Chondrocyte (in vitro differentiated cells): ENCODE measurements around the gene FER. TPM values are rescaled to one million over a fixed set of nuclear protein-coding genes. Genes with fewer than 3 reads are reported as not detected.

Experiments used
- DNase-seq: peaks from one replicate; pipeline ENCODE4 v3.0.0; 2021; ENCODE audit warnings: mixed read lengths, low spot score
- H3K27ac Mint-ChIP-seq: one replicate; pipeline ENCODE4 v1.8.0; 2021; ENCODE audit warnings: mild to moderate bottlenecking, moderate library complexity, mixed read lengths; ENCODE audit not compliant: unreplicated experiment
- H3K27me3 Mint-ChIP-seq: 2 replicates; pipeline ENCODE4 v1.8.0; 2021; ENCODE audit warnings: low read depth, mixed read lengths
- H3K36me3 Mint-ChIP-seq: 2 replicates; pipeline ENCODE4 v1.8.0; 2021; ENCODE audit warnings: low read depth, mixed read lengths
- H3K4me1 Mint-ChIP-seq: 2 replicates; pipeline ENCODE4 v1.8.0; 2021; ENCODE audit warnings: low read depth, mild to moderate bottlenecking, mixed read lengths
- H3K4me3 Mint-ChIP-seq: one replicate; pipeline ENCODE4 v1.8.0; 2021; ENCODE audit warnings: mild to moderate bottlenecking, moderate library complexity, mixed read lengths; ENCODE audit not compliant: unreplicated experiment
- H3K9me3 Mint-ChIP-seq: 2 replicates; pipeline ENCODE4 v1.8.0; 2021; ENCODE audit warnings: low read depth, mixed read lengths
- total RNA-seq: library from RNA; stranded (reverse); gene quantifications from 3 replicates; pipeline ENCODE4 v1.2.1, GENCODE V29; 2021
- TF ChIP-seq, protein P1 (sequence below): fragments of 200-600 bp; sonication (generic); IDR thresholded peaks from 2 replicates; pipeline ENCODE4 v1.5.0; 2021; ENCODE audit warnings: antibody characterized with exemption, mild to moderate bottlenecking, moderate library complexity

The FER gene
- total RNA-seq, 1 donor from 2014 or later = 23.5 TPM

DNA sequence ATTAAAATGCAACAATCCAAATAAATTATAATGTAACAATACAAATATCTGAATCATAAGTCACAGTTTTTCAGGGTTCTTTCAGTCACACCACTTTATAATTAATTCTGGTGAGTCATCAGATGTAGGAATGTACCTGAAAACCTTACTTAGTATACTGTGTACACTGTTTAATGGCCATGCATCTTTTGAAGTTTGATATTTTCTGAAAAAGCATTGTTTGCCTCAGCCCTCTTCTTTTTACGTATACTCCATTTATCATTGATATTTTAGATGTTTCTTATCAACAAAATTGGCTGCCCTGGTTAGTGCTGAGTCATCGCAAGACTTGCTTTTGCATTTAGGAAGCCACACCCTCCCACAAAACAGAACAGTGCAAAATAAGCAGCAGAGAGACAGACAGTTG, 443.5 kb downstream of the FER start:
- Mint-ChIP-seq H3K36me3 (peaks cover 4% of the 10 kb centered on the region), H3K27ac (no peak overlapping the region), H3K4me3 (no peak overlapping the region), H3K27me3 (no peaks in the 10 kb centered on the region), H3K4me1 (peaks cover 18% of the 10 kb centered on the region), H3K9me3 (no peaks in the 10 kb centered on the region)
- no peak for DNase-seq
- TF ChIP-seq, protein P1, sequence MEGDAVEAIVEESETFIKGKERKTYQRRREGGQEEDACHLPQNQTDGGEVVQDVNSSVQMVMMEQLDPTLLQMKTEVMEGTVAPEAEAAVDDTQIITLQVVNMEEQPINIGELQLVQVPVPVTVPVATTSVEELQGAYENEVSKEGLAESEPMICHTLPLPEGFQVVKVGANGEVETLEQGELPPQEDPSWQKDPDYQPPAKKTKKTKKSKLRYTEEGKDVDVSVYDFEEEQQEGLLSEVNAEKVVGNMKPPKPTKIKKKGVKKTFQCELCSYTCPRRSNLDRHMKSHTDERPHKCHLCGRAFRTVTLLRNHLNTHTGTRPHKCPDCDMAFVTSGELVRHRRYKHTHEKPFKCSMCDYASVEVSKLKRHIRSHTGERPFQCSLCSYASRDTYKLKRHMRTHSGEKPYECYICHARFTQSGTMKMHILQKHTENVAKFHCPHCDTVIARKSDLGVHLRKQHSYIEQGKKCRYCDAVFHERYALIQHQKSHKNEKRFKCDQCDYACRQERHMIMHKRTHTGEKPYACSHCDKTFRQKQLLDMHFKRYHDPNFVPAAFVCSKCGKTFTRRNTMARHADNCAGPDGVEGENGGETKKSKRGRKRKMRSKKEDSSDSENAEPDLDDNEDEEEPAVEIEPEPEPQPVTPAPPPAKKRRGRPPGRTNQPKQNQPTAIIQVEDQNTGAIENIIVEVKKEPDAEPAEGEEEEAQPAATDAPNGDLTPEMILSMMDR = no peak

DNA sequence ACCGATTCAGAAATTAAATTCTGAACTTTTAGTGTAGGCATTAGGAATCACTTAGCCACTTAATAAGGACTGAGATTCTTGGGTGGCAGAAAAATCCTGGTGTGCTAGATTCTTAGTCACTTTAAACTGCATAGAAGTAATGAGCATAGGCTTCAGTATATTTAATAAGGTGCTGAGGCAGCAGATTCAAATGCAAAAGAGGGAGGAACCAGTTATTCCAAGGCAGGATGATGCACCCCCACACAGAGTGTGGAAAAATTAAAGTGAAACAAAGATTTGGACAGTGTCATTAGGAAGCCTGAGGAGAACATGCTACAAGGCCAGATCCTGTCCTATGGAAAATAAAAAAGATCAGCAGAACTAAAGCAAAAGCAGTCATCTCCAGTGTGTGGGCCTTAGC, 444.3 kb downstream of the FER start:
- Mint-ChIP-seq H3K9me3 (no peaks in the 10 kb centered on the region), H3K27ac (no peak overlapping the region), H3K27me3 (no peaks in the 10 kb centered on the region), H3K4me3 (no peak overlapping the region), H3K4me1 (peaks cover 18% of the 10 kb centered on the region), H3K36me3 (peaks cover 4% of the 10 kb centered on the region)
- TF ChIP-seq, protein P1 = no peak
- DNase-seq = no peak

DNA sequence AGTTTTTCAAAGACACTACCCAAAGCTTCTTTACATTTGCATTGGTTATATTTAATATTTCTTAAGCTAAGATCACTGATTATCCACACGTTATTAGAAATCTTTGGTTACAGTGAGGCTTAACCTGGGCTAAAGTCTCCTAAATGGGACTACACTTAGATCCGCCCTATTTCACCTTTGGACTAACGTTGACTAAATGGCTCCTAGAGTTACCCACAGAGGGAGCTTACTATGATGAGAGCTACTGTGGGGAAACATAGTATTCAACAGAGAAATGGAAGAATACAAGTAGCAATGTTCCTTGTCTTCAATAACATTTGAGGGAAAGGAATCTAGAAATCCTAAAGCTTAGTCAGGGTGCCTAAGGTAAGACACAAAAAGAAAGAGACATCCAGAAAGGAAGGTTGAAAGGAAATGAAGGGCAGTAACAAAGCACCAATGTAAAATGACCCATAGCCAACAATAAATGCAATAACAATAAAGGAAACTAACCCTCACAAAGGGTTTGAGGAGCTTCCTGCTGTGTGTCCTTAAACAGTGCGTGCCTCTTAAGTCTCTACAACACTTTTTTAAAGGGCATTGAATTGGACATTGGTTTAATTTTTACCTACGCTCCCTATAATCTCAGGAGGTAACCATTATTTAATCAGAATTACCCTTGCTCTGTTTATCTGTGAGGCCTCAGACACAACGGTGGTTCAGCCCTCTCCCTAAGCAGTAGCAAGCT, 445.0 kb downstream of the FER start:
- H3K27ac Mint-ChIP-seq = no peak overlapping the region
- H3K27me3 Mint-ChIP-seq = no peaks in the 10 kb centered on the region
- no peak overlapping the region for H3K4me3 Mint-ChIP-seq

DNA sequence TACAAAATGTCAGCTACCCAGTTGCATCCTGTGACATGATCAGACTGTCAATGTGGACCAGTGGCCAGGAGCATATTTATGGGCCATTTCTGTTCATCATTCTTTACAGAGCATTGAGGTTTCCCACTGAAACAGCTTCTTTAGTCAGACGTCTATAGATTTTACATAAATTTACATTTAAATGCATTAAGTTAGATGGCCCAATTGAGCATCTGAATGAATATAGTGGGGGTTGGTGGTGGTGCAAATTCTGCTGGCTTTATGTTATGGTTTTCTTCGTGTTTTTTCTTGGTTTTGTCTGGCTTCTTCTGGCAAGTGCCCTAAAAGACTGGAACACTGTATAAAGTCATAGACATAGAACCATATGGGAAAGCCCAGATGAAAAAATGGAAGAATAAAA, 448.0 kb downstream of the FER start:
- no peak overlapping the region for H3K27ac Mint-ChIP-seq

More for the DNA sequence above, 445.0 kb downstream of the FER start:
- peaks cover 18% of the 10 kb centered on the region for H3K4me1 Mint-ChIP-seq
- peaks cover 5% of the 10 kb centered on the region for H3K36me3 Mint-ChIP-seq
- no peak for DNase-seq
- TF ChIP-seq, protein P1 = no peak
- H3K9me3 Mint-ChIP-seq = no peaks in the 10 kb centered on the region

DNA sequence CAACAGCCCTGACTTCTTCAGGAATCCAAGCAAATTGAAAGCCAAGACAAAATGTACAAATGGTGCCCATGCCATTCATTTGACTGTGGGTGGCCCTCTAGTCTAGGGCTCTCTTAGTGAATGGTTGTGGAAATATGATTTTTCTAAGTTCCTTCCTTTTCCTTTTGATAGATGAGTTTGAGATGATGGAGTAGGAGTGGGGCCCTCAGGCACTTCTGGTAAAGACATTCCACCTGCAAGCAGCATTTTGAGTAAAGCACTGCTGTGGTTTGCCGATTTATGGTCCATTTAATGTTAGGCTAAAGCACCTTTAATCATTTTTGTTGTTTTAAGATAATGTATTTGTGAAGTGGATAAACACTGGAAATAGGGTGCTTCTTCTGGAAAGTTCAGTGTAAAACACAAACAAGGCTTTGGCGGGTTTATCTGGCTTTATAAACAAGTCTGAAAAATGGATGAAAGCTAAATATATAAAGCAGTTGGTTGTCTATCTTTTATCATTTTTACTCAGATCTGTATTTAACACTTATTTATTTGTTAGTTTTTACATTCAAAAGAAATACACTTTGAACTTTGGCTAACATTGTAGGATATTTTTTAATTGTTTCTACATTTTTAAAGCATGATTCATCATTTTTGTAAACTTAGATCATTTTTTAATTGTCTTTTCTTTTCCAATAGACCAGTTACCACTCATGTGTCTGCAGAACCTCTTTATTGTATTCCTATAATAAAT, 448.6 kb downstream of the FER start:
- Mint-ChIP-seq H3K4me3 (no peak overlapping the region), H3K36me3 (peaks cover 1% of the 10 kb centered on the region), H3K27me3 (no peaks in the 10 kb centered on the region), H3K27ac (no peak overlapping the region), H3K9me3 (no peaks in the 10 kb centered on the region), H3K4me1 (peaks cover 16% of the 10 kb centered on the region)
- TF ChIP-seq, protein P1 = no peak
- DNase-seq = no peak

More for the DNA sequence above, 448.0 kb downstream of the FER start:
- Mint-ChIP-seq H3K4me3 (no peak overlapping the region), H3K9me3 (no peaks in the 10 kb centered on the region), H3K27me3 (no peaks in the 10 kb centered on the region), H3K36me3 (peaks cover 1% of the 10 kb centered on the region), H3K4me1 (peaks cover 18% of the 10 kb centered on the region)
- TF ChIP-seq, protein P1 = no peak
- DNase-seq = no peak
